CMK (cell line): ENCODE results near the gene WDR49.
"Not testable (repeated sequence)": the region's sequence is repeated elsewhere in the genome, so short reads cannot be mapped to it uniquely, and the experiment has no call there.

Experiments
- DNase-seq: peaks from one replicate; pipeline ENCODE4 v3.0.0-alpha.2; 2010; ENCODE audit warnings: low read depth

WDR49 gene

GRCh38 chr3:167614196-167614595 lies 39.5 kb downstream of the WDR49 start:
- not testable (repeated sequence) for DNase-seq

- DNase-seq, result no peak
These were observed 42.0 kb downstream of the WDR49 start for GRCh38 chr3:167611718-167612117.

- DNase-seq, result no peak
These were observed 44.6 kb downstream of the WDR49 start for GRCh38 chr3:167609156-167609555.

GRCh38 chr3:167606836-167607235 lies 46.9 kb downstream of the WDR49 start:
- DNase-seq, result no peak

- no peak for DNase-seq
These were observed 47.9 kb downstream of the WDR49 start for GRCh38 chr3:167605871-167606270.

- no peak for DNase-seq
These were observed 51.7 kb downstream of the WDR49 start for GRCh38 chr3:167602041-167602440.

- no peak for DNase-seq
These were observed 66.1 kb downstream of the WDR49 start for GRCh38 chr3:167587651-167588050.

GRCh38 chr3:167575000-167575600 lies 78.6 kb downstream of the WDR49 start:
- DNase-seq, result no peak

- DNase-seq, result no peak
These were observed 80.8 kb downstream of the WDR49 start for GRCh38 chr3:167572991-167573390.

GRCh38 chr3:167568634-167569033 lies 85.1 kb downstream of the WDR49 start:
- DNase-seq, result no peak

GRCh38 chr3:167565489-167565888 lies 88.3 kb downstream of the WDR49 start:
- DNase-seq, result no peak

- DNase-seq, result no peak
These were observed 89.1 kb downstream of the WDR49 start for GRCh38 chr3:167564612-167565011.

- no peak for DNase-seq
These were observed 93.8 kb downstream of the WDR49 start for GRCh38 chr3:167559924-167560323.

GRCh38 chr3:167554898-167555297 lies 98.8 kb downstream of the WDR49 start:
- no peak for DNase-seq

GRCh38 chr3:167538081-167538480 lies 115.7 kb downstream of the WDR49 start:
- no peak for DNase-seq

GRCh38 chr3:167521006-167521355 lies 132.8 kb downstream of the WDR49 start:
- DNase-seq, result no peak

- DNase-seq, result no peak
These were observed 133.3 kb downstream of the WDR49 start for GRCh38 chr3:167520266-167521005.

GRCh38 chr3:167507954-167508353 lies 145.8 kb downstream of the WDR49 start:
- no peak for DNase-seq

- no peak for DNase-seq
These were observed 151.3 kb downstream of the WDR49 start for GRCh38 chr3:167502401-167502800.

- DNase-seq, result no peak
These were observed 151.8 kb downstream of the WDR49 start for GRCh38 chr3:167501941-167502340.

- DNase-seq, result no peak
These were observed 155.8 kb downstream of the WDR49 start for GRCh38 chr3:167497903-167498302.

- DNase-seq, result no peak
These were observed 160.5 kb downstream of the WDR49 start for GRCh38 chr3:167493244-167493643.

GRCh38 chr3:167491621-167492020 lies 162.1 kb downstream of the WDR49 start:
- no peak for DNase-seq

GRCh38 chr3:167489571-167489970 lies 164.2 kb downstream of the WDR49 start:
- DNase-seq, result no peak
